Prostate gland (tissue), 2 donors: ENCODE data around the gene SORBS1. TPM values are rescaled to one million over a fixed set of nuclear protein-coding genes. Genes with fewer than 3 reads are reported as not detected.

Source experiments
- DNase-seq: peaks from one replicate; pipeline ENCODE4 v3.0.0-alpha.2; 2019; ENCODE audit warnings: low spot score
- H3K27ac ChIP-seq, 2 donors: fragments of 200-600 bp; sonication (generic); 2 replicates each; pipeline ENCODE4 v1.5.1; 2017 to 2019
- H3K27me3 ChIP-seq: fragments of 200-600 bp; sonication (generic); replicated peaks from 2 replicates; pipeline ENCODE4 v1.5.1; 2019; ENCODE audit not compliant: insufficient read depth
- H3K36me3 ChIP-seq, 2 donors: fragments of 200-600 bp; sonication (generic); 1 replicate in 1 of 2; 2 replicates in 1 of 2; pipeline versions ENCODE4 v1.5.1 to v1.8.1; 2017 to 2019
- H3K4me1 ChIP-seq: fragments of 200-600 bp; sonication (generic); replicated peaks from 2 replicates; pipeline ENCODE4 v1.5.1; 2019
- H3K4me3 ChIP-seq, 2 donors: fragments of 200-600 bp; sonication (generic); 2 replicates each; pipeline ENCODE4 v1.5.1; 2017 to 2019
- H3K9me3 ChIP-seq: fragments of 200-600 bp; sonication (generic); 2 replicates; pipeline ENCODE4 v1.5.1; 2017
- CTCF ChIP-seq, 4 experiments: fragments of 200-600 bp in 2 of 4; fragments of 450-650 bp in 2 of 4; sonication (generic) in 2 of 4; IDR thresholded peaks; 1 replicate in 3 of 4; 2 replicates in 1 of 4; pipeline ENCODE4 v1.5.1; 2016 to 2019; ENCODE audit warnings: antibody characterized with exemption in 4 of 4, mild to moderate bottlenecking in 2 of 4, moderate library complexity in 2 of 4
- POLR2A ChIP-seq: fragments of 450-650 bp; IDR thresholded peaks from one replicate; pipeline ENCODE4 v1.6.1; 2016; ENCODE audit warnings: antibody characterized with exemption, mild to moderate bottlenecking
- POLR2AphosphoS5 ChIP-seq: sonication (generic); formaldehyde crosslinking; IDR thresholded peaks from one replicate; pipeline ENCODE4 v1.6.1; 2017; ENCODE audit warnings: antibody characterized with exemption
- WGBS: methylation state at CpG from one replicate; pipeline ENCODE4 v1.1.5; 2018; 5-methylcytosine and 5-hydroxymethylcytosine counted together
- intact Hi-C: fragments of 100-400 bp; cut with DNase I; formaldehyde crosslinking; loops from one replicate; pipeline ENCODE4 v1.14.2; 2022
- total RNA-seq, 2 donors: library from RNA; depleted of rRNA; stranded (reverse); fragments of >200 nt; gene quantifications; one replicate each; pipeline ENCODE4 v1.1.0, GENCODE V29; 2016

The SORBS1 gene
- total RNA-seq, 2 donors from 2014 or later: 84.6 to 189 TPM

- H3K27me3 ChIP-seq: no peaks in the 10 kb centered on the region
- no peaks in the 10 kb centered on the region for H3K4me1 ChIP-seq
- no peak overlapping the region for H3K4me3 ChIP-seq
- no peak for TF ChIP-seq POLR2AphosphoS5
- no peak for TF ChIP-seq CTCF (IDR thresholded peaks at IDR 0.05)
- TF ChIP-seq POLR2A: no peak
- no peaks in the 10 kb centered on the region for H3K9me3 ChIP-seq
- DNase-seq: no peak
- WGBS: 95% methylated on average over 6 of the region's 7 CpGs
- H3K36me3 ChIP-seq: no peaks in the 10 kb centered on the region
- intact Hi-C loops: no loop called here
- H3K27ac ChIP-seq: peak overlapping the region in 1 of 2 donors; percentile 76
These were observed 118.8 kb downstream of the SORBS1 start for GRCh38 chr10:95442341-95442740.

GRCh38 chr10:95441547-95441923 lies 119.6 kb downstream of the SORBS1 start:
- Histone ChIP-seq H3K27ac (peak overlapping the region; percentile 29 to 76), H3K4me3 (no peak overlapping the region), H3K27me3 (no peaks in the 10 kb centered on the region), H3K9me3 (no peaks in the 10 kb centered on the region), H3K36me3 (no peaks in the 10 kb centered on the region), H3K4me1 (no peaks in the 10 kb centered on the region)
- DNase-seq: no peak
- TF ChIP-seq CTCF (IDR thresholded peaks at IDR 0.05) (no peak), POLR2AphosphoS5 (no peak), POLR2A (no peak)
- intact Hi-C loops: no loop called here
- 86% methylated on average over 2 of the region's 2 CpGs for WGBS

- intact Hi-C loops: no loop called here
- DNase-seq: no peak
- Histone ChIP-seq H3K4me3 (no peak overlapping the region), H3K4me1 (no peaks in the 10 kb centered on the region), H3K36me3 (no peaks in the 10 kb centered on the region), H3K9me3 (no peaks in the 10 kb centered on the region), H3K27me3 (no peaks in the 10 kb centered on the region), H3K27ac (peak overlapping the region in 1 of 2 donors; percentile 76)
- WGBS: 64% methylated on average over 7 of the region's 7 CpGs
- TF ChIP-seq POLR2AphosphoS5: no peak
- TF ChIP-seq CTCF (IDR thresholded peaks at IDR 0.05): no peak
- no peak for TF ChIP-seq POLR2A
These were observed 120.2 kb downstream of the SORBS1 start for GRCh38 chr10:95440756-95441546.

- TF ChIP-seq POLR2AphosphoS5: no peak
- no peak for TF ChIP-seq POLR2A
- no peak for TF ChIP-seq CTCF (IDR thresholded peaks at IDR 0.05)
- peak overlapping the region in 1 of 2 donors; percentile 76 for H3K27ac ChIP-seq
- H3K9me3 ChIP-seq: no peaks in the 10 kb centered on the region
- H3K4me1 ChIP-seq: no peaks in the 10 kb centered on the region
- intact Hi-C loops: no loop called here
- no peak overlapping the region for H3K4me3 ChIP-seq
- no peaks in the 10 kb centered on the region for H3K36me3 ChIP-seq
- DNase-seq: no peak
- no peaks in the 10 kb centered on the region for H3K27me3 ChIP-seq
- WGBS: 67% methylated on average over 6 of the region's 6 CpGs
These were observed 121.0 kb downstream of the SORBS1 start for GRCh38 chr10:95440038-95440725.
